BJ (cell line): ENCODE data around the gene MYOM1. TPM values are rescaled to one million over a fixed set of nuclear protein-coding genes. Genes with fewer than 3 reads are reported as not detected.
"Not testable (repeated sequence)": the region's sequence is repeated elsewhere in the genome, so short reads cannot be mapped to it uniquely, and the experiment has no call there.

ENCODE experiments used
- CTCF ChIA-PET: fragments of 350-600 bp; formaldehyde crosslinking; extraction: SDS; loops from one replicate; lab custom pipeline; 2021; ENCODE audit warnings: antibody characterized with exemption, inconsistent platforms; lab: Yijun Ruan, JAX
- POLR2A ChIA-PET: fragments of 300-600 bp; sonication (Branson Sonifier 250); formaldehyde crosslinking; extraction: SDS; loops from one replicate; lab custom pipeline; 2021; ENCODE audit warnings: antibody characterized with exemption; lab: Charles Lee
- DNase-seq: peaks from one replicate; pipeline ENCODE4 v3.0.0-alpha.2; 2011; ENCODE audit warnings: low read depth
- H3K27me3 ChIP-seq: 2 replicates; pipeline ENCODE4 v1.6.0; 2011; ENCODE audit warnings: low read length; ENCODE audit not compliant: control insufficient read depth, insufficient read depth
- H3K36me3 ChIP-seq: 2 replicates; pipeline ENCODE4 v1.5.1; 2011; ENCODE audit warnings: low read length; ENCODE audit not compliant: control insufficient read depth, insufficient read depth
- H3K4me3 ChIP-seq: 2 replicates; pipeline ENCODE4 v1.5.1; 2011; ENCODE audit warnings: low read depth, mild to moderate bottlenecking, control low read depth, low read length
- CTCF ChIP-seq: IDR thresholded peaks from 2 replicates; pipeline ENCODE4 v1.5.1; 2011; ENCODE audit warnings: low read depth, mild to moderate bottlenecking, control low read depth, inconsistent platforms, low read length, moderate library complexity; ENCODE audit not compliant: insufficient read depth
- polyA plus RNA-seq: library from polyadenylated mRNA; depleted of rRNA; stranded (reverse); fragments of >200 nt; gene quantifications from 2 replicates; pipeline ENCODE4 v1.2.3, GENCODE V29; 2011; rRNA removed
- small RNA-seq: library from RNA; depleted of rRNA; stranded (forward); fragments of <200 nt; gene quantifications from one replicate; pipeline ENCODE3, GENCODE V24; 2012; ENCODE audit warnings: low replicate concordance, low read depth; ENCODE audit not compliant: insufficient read length

MYOM1 gene
- polyA plus RNA-seq, 1 experiment, result 0.48 TPM

GRCh38 chr18:3025544-3025943, 194.2 kb downstream of the MYOM1 start:
- POLR2A ChIA-PET, result no interaction called here
- no peak for TF ChIP-seq CTCF

GRCh38 chr18:3023603-3024002, 196.2 kb downstream of the MYOM1 start:
- H3K4me3 ChIP-seq, H3K27me3 ChIP-seq, CTCF ChIA-PET, H3K36me3 ChIP-seq, POLR2A ChIA-PET, DNase-seq: not testable (repeated sequence)

More at GRCh38 chr18:3025544-3025943, 194.2 kb downstream of the MYOM1 start:
- Histone ChIP-seq H3K27me3 (no peaks in the 10 kb centered on the region), H3K36me3 (no peaks in the 10 kb centered on the region), H3K4me3 (no peak overlapping the region)
- CTCF ChIA-PET, result no interaction called here
- DNase-seq, result no peak

Small RNA genes lying within 50 kb of the gene (small RNA-seq; reads per million reads assigned to genes)
- not detected for gene RF00156
- gene RNU7-25P, result not detected

Other genes with a start within 250 kb of the MYOM1 start
- 27.3 and 29.1 TPM in 2 replicates for gene LPIN2, start 206.8 kb downstream of the MYOM1 start, polyA plus RNA-seq
- gene MYL12A, start 27.8 kb upstream of the MYOM1 start, polyA plus RNA-seq, result 579 and 1,077 TPM in 2 replicates
- 778 and 1,016 TPM in 2 replicates for gene MYL12B, start 42.2 kb upstream of the MYOM1 start, polyA plus RNA-seq
- 64.8 and 78.9 TPM in 2 replicates for gene TGIF1, start 230.2 kb upstream of the MYOM1 start, polyA plus RNA-seq